Mesenteric fat pad (tissue), 1 donor: Measurements from ENCODE around the gene SLC16A5. TPM values are rescaled to one million over a fixed set of nuclear protein-coding genes. Genes with fewer than 3 reads are reported as not detected.
"Not testable (repeated sequence)": the region's sequence is repeated elsewhere in the genome, so short reads cannot be mapped to it uniquely, and the experiment has no call there.

ENCODE experiments used
- DNase-seq: peaks from one replicate; pipeline ENCODE4 v3.0.0-alpha.2; 2020; ENCODE audit warnings: low spot score
- long read RNA-seq: library from polyadenylated mRNA; unstranded; transcript quantifications from one replicate; pipeline ENCODE4 v2.0.0, GENCODE V29; 2020
- total RNA-seq: library from RNA; stranded (reverse); fragmentation: NEBNext Ultra II Directional; extraction: Animal tissue kit (Norgen Biotek cat#: 25700); gene quantifications from one replicate; pipeline ENCODE4 v1.2.1, GENCODE V29; 2021
- donor health status: DM: yes; HTN: yes; CAD: no.

SLC16A5 gene, protein sequence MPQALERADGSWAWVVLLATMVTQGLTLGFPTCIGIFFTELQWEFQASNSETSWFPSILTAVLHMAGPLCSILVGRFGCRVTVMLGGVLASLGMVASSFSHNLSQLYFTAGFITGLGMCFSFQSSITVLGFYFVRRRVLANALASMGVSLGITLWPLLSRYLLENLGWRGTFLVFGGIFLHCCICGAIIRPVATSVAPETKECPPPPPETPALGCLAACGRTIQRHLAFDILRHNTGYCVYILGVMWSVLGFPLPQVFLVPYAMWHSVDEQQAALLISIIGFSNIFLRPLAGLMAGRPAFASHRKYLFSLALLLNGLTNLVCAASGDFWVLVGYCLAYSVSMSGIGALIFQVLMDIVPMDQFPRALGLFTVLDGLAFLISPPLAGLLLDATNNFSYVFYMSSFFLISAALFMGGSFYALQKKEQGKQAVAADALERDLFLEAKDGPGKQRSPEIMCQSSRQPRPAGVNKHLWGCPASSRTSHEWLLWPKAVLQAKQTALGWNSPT
- 12.3 TPM for total RNA-seq
- long read RNA-seq, partial matches to known transcripts: 3 of 10 reads
- long read RNA-seq, other reads (novel, unspliced or antisense): 2 of 10 reads

DNA sequence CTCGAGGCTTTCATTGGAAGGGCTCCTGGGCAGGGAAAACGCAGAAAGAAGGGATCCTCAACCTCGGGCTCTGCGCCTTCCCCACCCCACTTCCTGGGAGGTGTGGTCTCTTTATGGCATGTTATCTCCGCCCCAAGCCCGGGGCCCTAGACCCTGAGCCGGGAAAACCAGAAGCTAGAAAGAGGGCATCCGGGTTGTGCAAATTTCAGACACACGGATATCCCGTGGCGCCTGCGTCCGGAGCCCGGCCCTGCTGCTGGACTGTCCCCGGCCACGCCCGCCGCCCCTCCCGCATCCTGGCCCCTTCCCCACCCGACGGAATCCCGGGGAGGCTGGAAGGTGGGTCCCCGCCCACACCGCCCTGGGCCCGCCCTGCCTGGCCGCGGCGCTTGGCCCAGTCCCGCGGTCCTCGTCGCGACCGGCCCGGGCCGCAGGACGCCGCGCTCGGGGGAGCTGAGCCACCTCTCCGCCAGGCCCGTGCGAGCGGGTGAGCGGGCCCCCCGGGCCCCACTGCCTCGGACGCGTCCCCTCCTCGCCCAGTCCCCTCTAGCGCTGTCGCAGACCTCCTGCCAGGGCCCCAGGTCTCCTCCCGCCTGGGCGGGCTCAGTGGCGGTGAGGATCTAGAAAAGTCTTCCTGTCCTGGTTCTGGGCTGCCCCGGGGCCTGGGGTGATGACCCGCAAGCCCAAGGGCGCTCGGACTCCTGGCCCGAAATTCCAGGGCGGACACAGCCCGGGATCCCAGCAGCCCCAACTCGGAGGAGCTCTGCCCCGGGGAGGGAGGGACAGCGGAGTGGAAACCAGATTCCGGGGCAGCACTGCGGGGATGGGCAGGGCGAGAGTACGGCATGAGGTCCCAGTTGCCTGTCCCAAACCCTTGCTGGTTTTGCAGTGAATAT lies at the start of gene SLC16A5:
Gene SLC16A5, plus strand, starts transcription at position 397 of the 896 bp plus-strand sequence. CDS start 5,683 bp downstream, outside the sequence.
- DNase-seq: peak; percentile 96

DNA sequence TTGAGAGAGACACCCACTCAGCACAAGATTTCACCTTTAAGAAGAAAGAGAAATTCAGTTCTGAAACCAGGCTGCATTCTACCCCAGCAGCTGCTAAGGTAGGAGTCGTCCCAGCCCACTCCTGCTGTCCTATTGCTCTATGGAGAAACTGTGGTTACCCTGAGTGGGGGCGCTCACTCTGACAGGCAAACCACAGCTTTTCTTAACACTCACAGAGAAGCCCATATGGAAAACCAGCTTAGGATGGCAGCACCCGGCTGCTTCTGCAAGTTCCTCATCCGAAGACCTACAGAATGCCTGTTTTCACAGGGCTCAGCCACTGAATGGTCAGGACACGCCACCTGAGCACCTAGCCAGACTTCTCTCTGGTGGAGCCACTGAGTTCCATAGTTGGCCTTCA lies 48.5 kb upstream of the SLC16A5 start:
- peak; percentile 69 for DNase-seq

- peak; percentile 72 for DNase-seq
Observed at GRCh38 chr17:75041656-75042280, 46.0 kb upstream of the SLC16A5 start.

DNA sequence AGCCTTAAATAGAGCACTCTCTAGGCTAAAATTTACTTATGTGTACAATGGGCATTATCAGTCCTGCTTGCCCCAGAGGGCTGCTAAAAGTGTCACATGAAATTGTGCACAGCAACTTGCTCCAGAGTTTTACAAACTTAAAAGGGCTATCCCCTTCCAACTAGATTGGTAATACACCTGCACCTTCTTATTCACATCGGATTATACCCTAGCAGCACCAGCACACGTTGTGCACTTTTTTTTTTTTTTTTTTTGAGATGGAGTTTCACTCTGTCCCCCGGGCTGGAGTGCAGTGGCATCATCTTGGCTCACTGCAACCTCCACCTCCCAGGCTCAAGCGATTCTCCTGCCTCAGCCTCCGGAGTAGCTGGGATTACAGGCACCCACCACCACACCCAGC lies 44.0 kb upstream of the SLC16A5 start:
- not testable (repeated sequence) for DNase-seq

GRCh38 chr17:75044716-75045115 lies 43.0 kb upstream of the SLC16A5 start:
- no peak for DNase-seq

DNA sequence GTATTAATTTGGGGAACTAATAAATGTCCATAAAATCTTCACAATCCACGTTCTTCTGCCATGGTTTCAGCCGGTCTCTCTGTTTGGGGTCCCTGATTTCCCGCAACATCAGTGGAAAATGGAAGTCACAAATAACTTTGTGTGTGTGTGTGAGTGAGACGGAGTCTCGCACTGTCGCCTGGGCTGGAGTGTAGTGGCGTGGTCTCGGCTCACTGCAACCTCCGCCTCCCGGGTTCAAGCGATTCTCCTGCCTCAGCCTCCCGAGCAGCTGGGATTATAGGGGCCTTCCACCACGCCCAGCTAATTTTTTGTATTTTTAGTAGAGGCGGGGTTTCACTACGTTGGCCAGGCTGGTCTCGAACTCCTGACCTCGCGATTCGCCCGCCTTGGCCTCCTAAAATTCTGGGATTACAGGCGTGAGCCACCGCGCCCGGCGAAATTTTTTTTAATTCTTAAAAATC lies 41.8 kb upstream of the SLC16A5 start:
- not testable (repeated sequence) for DNase-seq

GRCh38 chr17:75046407-75047289 lies 41.1 kb upstream of the SLC16A5 start, which contains the start of the genes ATP5PD and KCTD2:
Gene ATP5PD (minus strand): TSS chr17:75046969. CDS start chr17:75042650, 4,319 bp downstream.
Gene KCTD2 (plus strand): TSS chr17:75047225. CDS start chr17:75047251, 26 bp downstream.
- DNase-seq: peak; percentile 99

DNA sequence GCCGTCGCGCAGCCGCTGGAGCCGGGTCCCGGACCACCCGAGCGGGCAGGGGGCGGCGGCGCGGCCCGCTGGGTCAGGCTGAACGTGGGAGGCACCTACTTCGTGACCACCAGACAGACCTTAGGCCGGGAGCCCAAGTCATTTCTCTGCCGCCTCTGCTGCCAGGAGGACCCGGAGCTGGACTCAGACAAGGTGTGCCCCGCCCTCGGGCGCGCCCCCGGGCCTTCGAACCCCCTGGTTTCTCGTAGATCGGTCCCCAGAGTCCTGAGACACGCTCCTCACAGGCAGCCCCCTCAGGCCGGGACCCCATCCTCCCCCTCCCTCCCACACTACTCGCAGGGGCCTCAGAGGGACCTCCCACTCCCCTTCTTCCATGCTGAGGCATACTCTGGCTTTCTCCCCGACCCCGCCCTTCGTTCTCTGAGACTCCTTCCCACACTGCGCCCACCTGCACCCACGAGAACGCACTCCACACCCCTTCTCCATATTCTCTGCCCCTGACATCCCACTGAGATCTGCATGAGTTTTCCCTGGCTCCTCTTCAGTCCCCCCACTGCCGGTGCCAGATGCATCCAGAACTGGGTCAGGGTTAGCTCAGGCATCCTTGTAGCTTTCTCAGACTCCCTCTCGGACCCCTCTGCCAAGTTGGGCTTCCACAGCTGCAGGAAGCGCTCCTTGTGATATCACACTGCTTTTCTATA lies 40.2 kb upstream of the SLC16A5 start:
- DNase-seq: peak; percentile 88

DNA sequence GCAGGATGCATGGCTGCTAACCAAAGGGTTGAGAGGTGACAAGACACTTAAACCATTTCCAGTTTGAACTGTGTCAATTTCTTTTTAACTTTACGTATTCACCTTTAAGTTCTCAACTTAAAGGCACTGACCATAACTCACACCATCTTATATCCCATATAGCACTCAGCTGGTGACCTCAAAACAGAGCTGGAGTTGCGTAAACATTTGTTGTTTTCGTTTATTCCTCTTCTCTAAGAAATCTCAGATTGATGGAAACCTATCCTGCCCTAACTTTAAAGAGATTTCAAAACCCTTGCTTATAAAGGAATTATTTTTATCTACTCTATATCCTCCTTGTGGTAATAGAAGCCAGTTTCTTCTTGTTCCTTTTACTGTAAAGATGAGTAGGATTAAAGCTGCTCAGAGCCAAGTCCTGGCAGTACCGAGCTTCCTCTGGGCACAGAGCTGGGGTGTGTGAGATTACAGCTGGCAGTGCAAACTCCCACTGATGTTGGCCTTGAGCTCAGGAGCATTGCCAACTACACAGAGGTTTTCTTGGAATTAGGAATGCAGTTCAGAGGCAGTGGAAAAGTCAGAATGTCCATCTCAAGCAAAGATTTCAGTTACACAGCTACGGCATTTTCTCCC lies 39.4 kb upstream of the SLC16A5 start:
- no peak for DNase-seq

DNA sequence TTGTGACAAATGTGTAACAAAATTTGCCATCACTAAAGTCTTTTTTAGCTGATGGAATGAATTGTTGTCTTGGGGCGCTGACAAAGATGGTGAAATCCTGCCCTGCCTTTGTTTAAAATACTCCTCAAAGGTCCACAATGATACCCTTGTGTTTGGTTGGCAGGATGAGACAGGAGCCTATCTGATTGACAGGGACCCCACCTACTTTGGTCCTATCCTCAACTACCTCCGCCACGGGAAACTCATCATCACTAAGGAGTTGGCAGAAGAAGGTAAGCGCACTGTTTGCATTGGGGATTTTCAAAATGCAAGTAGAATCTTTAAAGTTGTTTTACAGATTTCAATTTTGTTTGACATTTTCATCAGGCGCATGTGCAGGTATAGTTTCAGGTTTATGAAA lies 38.7 kb upstream of the SLC16A5 start:
- no peak for DNase-seq

- DNase-seq: no peak
Observed at GRCh38 chr17:75049706-75050105, 38.0 kb upstream of the SLC16A5 start.

DNA sequence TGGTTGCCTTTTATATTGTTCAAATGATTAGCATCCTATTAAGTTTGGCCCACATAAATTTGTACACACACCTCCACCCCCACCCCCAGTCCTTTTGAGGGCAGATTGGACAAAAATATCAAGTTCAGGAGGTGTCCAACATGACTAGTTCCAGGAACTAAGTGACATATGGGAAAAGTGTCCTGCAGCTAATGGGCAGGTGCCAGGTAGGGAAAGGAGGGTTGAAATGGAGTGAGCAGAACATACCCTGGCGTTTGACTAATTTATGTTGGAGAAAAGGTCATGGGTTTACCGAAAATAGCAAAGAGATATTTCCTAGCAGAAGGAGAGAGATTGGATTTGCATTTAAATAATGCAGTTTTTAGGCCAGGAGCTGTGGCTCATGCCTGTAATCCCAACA lies 35.8 kb upstream of the SLC16A5 start:
- DNase-seq: no peak

DNA sequence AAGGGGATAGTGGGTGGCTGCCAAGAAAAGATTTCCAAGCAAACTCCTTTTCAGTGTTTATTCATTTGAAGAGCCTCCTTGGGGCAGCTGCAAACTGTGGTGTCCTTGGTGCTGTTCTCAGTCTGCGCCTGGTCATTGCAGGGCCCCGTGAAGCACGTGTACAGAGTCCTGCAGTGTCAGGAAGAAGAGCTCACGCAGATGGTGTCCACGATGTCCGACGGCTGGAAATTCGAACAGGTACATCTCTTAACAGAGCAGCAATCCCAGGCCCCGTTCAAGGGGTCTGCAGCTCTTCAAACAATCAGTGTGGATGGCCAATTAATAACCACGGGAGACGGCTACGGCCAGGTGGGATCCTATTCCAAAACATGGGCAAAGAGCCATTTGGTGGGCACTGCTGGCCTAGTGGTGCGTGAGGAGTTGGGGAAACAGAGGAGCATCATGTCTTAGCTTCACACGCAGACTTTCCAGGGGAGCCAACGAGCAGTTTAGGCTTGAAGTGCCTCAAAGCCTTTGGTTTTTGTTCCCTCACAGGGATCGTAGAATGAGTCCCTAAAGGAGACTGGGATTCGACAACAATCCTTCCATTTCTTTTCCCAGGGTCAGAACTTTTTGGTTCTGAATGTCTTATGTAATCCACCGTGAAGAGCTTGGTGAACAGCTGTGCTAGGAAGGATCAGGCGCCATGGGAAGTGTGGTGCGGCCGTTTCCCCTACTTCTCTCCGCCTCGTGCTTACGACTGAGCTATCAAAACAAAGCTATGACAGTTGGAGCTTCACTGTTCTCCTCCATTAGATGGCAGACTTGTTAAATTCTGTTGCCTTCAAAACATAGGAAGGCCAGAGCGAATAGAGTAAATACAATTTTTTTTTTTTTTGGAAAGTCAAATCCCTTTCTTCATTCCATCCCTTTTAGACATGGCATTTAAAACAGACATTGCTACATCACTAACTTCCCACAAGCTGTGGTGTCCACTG lies 28.1 kb upstream of the SLC16A5 start:
- no peak for DNase-seq

GRCh38 chr17:75060434-75061054 lies 27.2 kb upstream of the SLC16A5 start:
- no peak for DNase-seq

GRCh38 chr17:75061055-75061438 lies 26.7 kb upstream of the SLC16A5 start:
- no peak for DNase-seq

DNA sequence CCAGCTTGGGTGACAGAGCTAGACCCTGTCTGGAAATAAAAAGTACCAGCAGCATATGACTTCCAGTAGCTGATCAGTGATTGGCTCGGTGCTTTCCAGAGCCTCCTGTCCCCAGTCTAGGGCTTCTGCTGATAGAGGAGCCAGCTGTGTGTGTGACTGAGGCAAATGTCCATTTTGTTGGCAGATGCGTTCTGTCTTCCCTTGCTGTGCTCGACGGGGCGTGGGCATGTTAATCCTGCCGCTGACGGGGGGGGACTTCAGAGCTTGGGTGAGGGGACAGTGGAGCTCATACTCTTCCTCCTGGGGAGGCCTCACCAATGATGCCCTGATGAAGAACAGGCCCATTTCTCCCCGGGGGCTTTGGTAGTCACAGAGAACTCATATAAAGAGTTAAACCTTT lies 26.1 kb upstream of the SLC16A5 start:
- DNase-seq: no peak

DNA sequence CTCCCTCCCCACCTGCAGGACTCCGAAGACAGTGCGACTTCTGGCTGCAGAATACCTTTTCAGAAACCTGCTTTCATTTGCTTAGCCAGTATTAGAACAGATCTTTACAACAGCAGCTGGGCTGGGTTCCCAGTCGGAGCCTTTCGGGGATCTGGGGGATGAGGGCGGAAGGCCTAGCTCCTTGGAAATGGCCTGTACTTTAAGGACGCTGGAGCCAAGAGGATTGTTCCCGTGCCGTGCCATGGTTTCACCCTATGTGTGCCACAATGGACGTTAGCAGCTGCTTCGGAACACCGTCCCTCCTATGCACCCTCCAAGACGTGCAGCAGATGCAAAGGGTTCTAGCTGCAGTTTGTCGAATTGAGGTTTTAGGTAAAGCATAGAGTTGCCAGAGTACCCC lies 24.6 kb upstream of the SLC16A5 start:
- no peak for DNase-seq
